ENCODE results near the gene PSME2. TPM values are rescaled to one million over a fixed set of nuclear protein-coding genes. Genes with fewer than 3 reads are reported as not detected.
A peak's percentile ranks its signal among the peaks of the same experiment; 100 is the strongest.

PSME2 gene
- polyA plus RNA-seq, 3 donors = 237 to 593 (median 579) TPM

DNA sequence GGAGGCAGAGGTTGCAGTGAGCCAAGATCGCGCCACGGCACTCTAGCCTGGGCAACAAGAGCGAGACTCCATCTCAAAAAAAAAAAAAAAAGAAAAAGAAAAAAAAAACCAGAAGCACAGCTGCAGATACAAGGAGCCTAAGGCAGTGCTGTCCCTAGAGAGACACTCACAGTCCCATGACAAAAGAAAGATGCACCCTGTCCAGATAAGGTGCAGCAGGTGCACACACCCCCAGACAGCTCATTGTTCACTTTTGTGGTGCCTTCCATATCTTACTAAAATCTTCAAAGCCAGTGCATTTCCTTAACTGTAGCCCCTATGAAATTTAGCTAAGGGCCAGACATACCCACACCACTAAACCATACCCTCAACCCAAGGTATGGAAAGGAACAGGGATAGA lies 24.0 kb downstream of the PSME2 start:
- Mint-ChIP-seq H3K27me3 (ENCODE audit: low read depth in 3 of 3) (peaks cover 0 to 5% (median 0%) of the 10 kb centered on the region in 3 donors), H3K9me3 (no peaks in the 10 kb centered on the region), H3K27ac (no peak overlapping the region), H3K4me3 (no peak overlapping the region), H3K36me3 (peaks cover 59 to 86% of the 10 kb centered on the region in 2 donors), H3K4me1 (peaks cover 5% of the 10 kb centered on the region)
- Histone ChIP-seq H2AFZ (ENCODE audit: insufficient read depth, low read depth, low read length, poor library complexity, severe bottlenecking) (no peak overlapping the region), H3K27ac (ENCODE audit: low read depth in 1 of 2, low read length in 2 of 2) (no peak overlapping the region), H4K20me1 (ENCODE audit: insufficient read depth, low read length) (no peaks in the 10 kb centered on the region), H3K27me3 (ENCODE audit: control insufficient read depth in 2 of 2, insufficient read depth in 2 of 2, low read length in 2 of 2) (no peaks in the 10 kb centered on the region), H3K4me3 (replicated peaks in 1 of 3; ENCODE audit: low read depth in 2 of 3, low read length in 3 of 3) (no peak overlapping the region), H3K9me3 (replicated peaks in 1 of 2; ENCODE audit: control insufficient read depth in 1 of 2, insufficient read depth in 1 of 2, low read length in 2 of 2) (no peaks in the 10 kb centered on the region), H3K9ac (ENCODE audit: insufficient read depth, low read length, poor library complexity, severe bottlenecking) (no peak overlapping the region), H3K79me2 (ENCODE audit: insufficient read depth, low read length) (peaks cover 2% of the 10 kb centered on the region), H3K4me2 (replicated peaks; ENCODE audit: extremely low read depth, low read length, poor library complexity, severe bottlenecking) (no peak overlapping the region), H3K4me1 (ENCODE audit: control insufficient read depth in 1 of 2, insufficient read depth in 2 of 2, low read length in 2 of 2) (no peaks in the 10 kb centered on the region), H3K36me3 (replicated peaks in 1 of 2; ENCODE audit: control insufficient read depth in 1 of 2, insufficient read depth in 2 of 2, low read length in 2 of 2) (peaks cover 64 to 74% of the 10 kb centered on the region in 2 donors)
- WGBS (ENCODE audit: insufficient coverage) = no CpG with 5 or more reads among the region's 4 CpGs
- intact Hi-C loops (cut with micrococcal nuclease) = no loop called here
- TF ChIP-seq, protein P1, sequence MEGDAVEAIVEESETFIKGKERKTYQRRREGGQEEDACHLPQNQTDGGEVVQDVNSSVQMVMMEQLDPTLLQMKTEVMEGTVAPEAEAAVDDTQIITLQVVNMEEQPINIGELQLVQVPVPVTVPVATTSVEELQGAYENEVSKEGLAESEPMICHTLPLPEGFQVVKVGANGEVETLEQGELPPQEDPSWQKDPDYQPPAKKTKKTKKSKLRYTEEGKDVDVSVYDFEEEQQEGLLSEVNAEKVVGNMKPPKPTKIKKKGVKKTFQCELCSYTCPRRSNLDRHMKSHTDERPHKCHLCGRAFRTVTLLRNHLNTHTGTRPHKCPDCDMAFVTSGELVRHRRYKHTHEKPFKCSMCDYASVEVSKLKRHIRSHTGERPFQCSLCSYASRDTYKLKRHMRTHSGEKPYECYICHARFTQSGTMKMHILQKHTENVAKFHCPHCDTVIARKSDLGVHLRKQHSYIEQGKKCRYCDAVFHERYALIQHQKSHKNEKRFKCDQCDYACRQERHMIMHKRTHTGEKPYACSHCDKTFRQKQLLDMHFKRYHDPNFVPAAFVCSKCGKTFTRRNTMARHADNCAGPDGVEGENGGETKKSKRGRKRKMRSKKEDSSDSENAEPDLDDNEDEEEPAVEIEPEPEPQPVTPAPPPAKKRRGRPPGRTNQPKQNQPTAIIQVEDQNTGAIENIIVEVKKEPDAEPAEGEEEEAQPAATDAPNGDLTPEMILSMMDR (IDR thresholded peaks at IDR 0.05) = no peak
- DNase-seq = no peak

DNA sequence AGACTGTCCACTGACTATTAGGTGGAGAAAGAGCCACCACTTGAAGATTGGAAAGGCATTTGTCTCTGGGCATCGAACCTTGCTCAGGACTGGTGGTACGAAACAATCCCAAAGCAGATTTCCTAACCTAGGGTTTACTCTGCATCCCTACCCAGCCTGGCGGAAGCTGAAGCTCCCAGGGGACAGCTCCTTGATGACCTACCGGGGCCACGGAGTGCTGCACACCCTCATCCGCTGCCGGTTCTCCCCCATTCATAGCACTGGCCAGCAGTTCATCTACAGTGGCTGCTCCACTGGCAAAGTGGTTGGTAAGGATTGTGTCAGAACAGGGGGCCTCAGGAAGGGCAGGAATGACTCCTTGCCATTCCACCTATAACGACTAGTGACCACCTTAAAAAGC lies 25.2 kb downstream of the PSME2 start:
- Histone ChIP-seq H3K36me3 (replicated peaks in 1 of 2; ENCODE audit: control insufficient read depth in 1 of 2, insufficient read depth in 2 of 2, low read length in 2 of 2) (peaks cover 71 to 86% of the 10 kb centered on the region in 2 donors), H3K4me1 (ENCODE audit: control insufficient read depth in 1 of 2, insufficient read depth in 2 of 2, low read length in 2 of 2) (peaks cover 3 to 7% of the 10 kb centered on the region in 2 donors), H3K4me2 (replicated peaks; ENCODE audit: extremely low read depth, low read length, poor library complexity, severe bottlenecking) (no peak overlapping the region), H3K4me3 (replicated peaks in 1 of 3; ENCODE audit: low read depth in 2 of 3, low read length in 3 of 3) (no peak overlapping the region), H3K79me2 (ENCODE audit: insufficient read depth, low read length) (peaks cover 13% of the 10 kb centered on the region), H4K20me1 (ENCODE audit: insufficient read depth, low read length) (no peaks in the 10 kb centered on the region), H3K9ac (ENCODE audit: insufficient read depth, low read length, poor library complexity, severe bottlenecking) (no peak overlapping the region), H2AFZ (ENCODE audit: insufficient read depth, low read depth, low read length, poor library complexity, severe bottlenecking) (no peak overlapping the region), H3K27me3 (ENCODE audit: control insufficient read depth in 2 of 2, insufficient read depth in 2 of 2, low read length in 2 of 2) (no peaks in the 10 kb centered on the region), H3K27ac (ENCODE audit: low read depth in 1 of 2, low read length in 2 of 2) (peak overlapping the region in 1 of 2 donors; percentile 5), H3K9me3 (replicated peaks in 1 of 2; ENCODE audit: control insufficient read depth in 1 of 2, insufficient read depth in 1 of 2, low read length in 2 of 2) (no peaks in the 10 kb centered on the region)
- TF ChIP-seq, protein P1 (IDR thresholded peaks at IDR 0.05) = no peak
- H3K36me3 Mint-ChIP-seq = peaks cover 65 to 93% of the 10 kb centered on the region in 2 donors
- no peak overlapping the region for H3K4me3 Mint-ChIP-seq
- WGBS (ENCODE audit: insufficient coverage) = 100% methylated on average over 2 of the region's 8 CpGs
- intact Hi-C loops (cut with micrococcal nuclease) = no loop called here
- H3K9me3 Mint-ChIP-seq = no peaks in the 10 kb centered on the region
- H3K27ac Mint-ChIP-seq = no peak overlapping the region
- H3K4me1 Mint-ChIP-seq = peaks cover 12% of the 10 kb centered on the region
- DNase-seq = no peak
- H3K27me3 Mint-ChIP-seq (ENCODE audit: low read depth in 3 of 3) = peaks cover 0 to 5% (median 0%) of the 10 kb centered on the region in 3 donors
